HG02610 (cell line): ENCODE measurements around the gene HOXA9.

Source experiments
- ATAC-seq: cut with Tn5 transposase; IDR thresholded peaks from one replicate; pipeline ENCODE4 v1.9.1; 2021; ENCODE audit warnings: mild to moderate bottlenecking, moderate library complexity; ENCODE audit not compliant: unreplicated experiment

The HOXA9 gene

DNA sequence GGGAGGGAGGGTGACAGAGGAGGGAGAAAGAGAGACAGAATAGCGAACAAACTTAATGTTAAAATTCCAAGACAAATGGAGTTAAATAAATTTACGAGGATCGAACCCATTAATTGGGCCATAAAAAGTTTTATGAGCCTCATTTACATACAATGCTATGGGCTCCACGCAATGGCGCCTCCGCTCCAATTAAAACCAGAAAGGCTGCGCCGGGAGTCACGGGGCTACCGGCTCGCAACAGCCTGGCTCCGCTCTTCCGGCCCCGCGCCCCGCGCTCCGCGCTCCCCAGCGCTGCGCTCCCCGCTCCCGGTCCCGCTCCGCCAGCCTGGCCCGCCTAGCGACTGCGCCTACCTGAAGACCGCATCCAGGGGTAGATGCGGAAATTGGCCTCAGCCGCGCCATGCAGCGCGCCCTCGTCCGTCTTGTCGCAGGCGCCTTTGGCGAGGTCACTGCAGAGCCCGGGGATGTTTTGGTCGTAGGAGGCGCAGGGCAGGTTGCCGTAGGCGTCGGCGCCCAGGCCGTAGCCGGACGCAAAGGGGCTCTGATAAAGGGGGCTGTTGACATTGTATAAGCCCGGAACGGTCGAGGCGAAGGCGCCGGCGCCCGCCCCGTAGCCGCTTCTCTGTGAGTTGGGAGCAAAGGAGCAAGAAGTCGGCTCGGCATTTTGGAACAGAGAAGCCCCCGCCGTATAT lies 9.4 kb downstream of the HOXA9 start:
- no peak for ATAC-seq

DNA sequence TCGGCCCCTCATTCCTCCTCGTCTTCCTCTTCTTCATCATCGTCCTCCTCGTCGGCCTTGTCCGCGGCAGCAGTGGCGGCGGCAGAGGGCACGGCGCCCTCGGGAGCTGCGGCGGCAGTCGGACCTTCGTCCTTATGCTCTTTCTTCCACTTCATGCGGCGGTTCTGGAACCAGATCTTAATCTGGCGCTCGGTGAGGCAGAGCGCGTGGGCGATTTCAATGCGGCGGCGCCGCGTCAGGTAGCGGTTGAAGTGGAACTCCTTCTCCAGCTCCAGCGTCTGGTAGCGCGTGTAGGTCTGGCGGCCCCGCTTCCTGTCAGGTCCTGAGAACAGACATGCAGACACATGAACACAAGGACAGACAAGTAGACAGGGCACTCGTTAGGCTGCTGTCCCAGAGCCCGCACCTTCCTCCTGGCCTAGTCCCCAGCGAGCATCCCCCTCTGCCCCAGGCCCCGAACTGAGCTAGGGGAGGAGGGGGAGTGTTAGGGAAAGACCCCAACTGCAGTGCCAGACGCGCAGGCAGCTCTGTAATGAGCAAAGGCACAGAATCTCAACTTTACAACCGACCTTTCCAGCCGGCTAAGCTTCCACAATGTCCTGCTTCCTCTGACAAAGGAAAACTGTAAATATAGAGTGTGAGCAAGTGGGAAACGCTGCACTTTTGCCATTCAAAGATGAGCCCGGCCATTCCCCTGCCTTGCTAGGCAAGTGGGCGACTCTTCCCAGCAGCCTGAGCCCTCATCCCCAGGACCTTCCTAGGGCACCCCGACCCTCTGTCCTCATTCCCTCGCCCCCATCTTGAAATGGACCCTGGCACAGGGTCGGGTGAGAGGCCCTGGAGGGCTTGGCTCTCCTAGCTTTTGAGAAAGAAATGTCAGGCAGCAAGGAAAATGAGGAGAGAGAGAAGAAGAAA lies 10.2 kb downstream of the HOXA9 start:
- ATAC-seq: no peak

DNA sequence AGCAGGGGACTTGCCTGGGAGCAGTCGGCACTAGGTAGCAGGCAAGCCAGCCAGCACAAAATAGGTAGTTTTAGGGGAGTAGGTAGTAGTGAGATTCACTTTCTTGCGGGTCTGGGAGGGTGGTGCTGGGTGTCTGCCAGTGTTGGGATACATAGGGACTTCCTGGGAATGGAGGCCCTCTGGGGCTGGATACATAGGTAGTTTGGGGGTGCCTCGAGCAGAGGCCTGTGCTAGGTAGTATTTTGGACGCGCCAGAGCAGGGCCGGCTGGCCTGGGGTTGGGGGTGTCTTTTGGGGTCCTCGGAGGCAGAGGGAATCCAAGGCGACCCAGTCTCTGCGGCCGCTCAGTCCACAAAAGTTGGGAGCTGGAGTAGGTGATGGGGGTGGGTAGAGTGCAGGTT lies 11.0 kb downstream of the HOXA9 start:
- no peak for ATAC-seq

DNA sequence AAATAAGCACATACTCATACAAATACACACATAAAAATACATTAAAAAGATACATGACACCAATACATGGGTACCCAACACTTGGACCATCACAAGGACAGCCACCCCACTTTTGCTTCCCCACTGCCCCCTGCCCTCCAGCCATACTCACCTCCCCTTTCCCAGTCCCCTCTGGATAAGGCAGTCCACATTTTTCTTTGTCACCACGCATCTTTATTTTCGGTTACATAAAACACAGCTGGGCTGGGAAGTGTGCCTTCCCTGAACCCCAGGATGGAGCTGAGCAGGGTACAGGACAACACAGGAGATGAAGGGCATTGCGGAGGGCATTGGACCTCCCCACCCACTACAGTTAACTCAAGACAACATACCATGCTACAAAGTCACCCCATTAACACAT lies 11.8 kb downstream of the HOXA9 start:
- no peak for ATAC-seq

DNA sequence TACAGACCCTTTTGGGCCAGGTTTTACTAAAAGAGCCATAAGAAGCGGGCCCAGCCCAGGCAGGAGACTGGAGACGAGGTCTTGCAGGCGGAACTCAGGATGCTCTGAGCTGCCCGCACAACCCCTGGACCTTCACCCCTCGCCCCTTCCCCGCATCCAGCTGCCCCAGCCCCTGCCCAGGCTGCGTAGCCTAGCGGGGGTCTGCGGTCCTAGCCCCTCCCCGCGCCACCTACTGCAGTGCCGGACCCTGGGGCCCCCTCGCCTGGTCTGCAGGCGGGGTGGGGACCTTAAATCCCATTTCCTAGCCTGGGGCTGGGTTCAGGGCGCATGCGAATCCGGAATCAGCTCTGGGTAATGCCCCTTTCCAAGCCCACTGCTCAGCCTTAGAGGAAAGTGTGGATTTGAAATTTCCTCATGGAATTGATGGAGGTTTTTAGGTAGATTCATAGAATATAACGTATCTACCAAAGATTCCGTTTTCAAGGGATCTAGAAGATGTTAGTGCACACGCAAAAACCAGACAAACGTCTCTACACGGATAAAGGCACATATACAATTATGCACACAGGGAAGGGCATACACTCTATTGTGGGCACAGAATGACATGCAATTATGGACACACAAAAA lies 12.4 kb downstream of the HOXA9 start:
- no peak for ATAC-seq

DNA sequence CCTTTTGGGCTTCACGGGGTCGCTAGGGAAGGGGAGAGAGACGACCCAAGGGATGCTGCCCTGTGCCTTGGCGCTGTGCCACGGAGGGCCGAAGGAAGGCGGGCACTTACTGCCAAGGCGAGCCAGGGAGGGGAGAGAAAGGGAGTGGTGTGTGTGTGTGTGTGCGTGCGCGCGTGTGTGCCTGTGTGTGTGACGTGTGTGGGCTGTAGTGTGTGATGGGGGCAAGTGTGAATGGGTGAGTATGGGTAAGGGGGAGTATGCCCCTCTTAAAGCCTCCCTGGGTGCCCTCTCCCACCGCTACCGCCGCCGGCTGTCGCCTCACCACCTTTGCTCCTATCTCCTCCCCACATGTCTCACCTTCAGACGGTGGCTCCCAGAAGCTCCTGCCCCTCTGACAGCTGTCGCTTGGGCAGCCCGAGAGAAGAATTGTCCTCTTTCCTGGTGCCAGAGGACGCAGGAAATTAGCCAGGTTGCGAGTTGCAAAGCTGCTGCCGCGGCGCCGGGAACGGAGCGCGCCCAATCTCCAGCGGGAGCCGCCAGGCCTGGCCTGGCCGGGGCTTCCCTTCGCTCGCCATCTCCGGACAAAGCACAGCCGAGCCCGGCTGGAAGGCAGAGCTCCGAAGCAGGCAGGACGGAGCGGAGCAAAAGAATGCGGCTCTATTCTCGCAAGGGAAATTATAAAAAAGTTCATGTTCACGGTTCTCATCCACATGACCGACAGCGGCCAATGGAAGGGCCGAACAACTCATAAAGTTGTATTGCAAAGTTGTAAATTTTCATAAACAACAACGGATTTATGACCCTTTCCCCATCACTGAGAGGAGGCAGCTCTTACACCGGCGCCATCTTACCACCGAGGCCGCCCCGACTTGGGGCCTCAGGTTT lies 13.2 kb downstream of the HOXA9 start, which contains the start of gene HOXA3:
TSS of gene HOXA3 (minus strand) at position 653 of the 885 bp plus-strand sequence. CDS start 41,943 bp downstream, outside the sequence.
- ATAC-seq: no peak

DNA sequence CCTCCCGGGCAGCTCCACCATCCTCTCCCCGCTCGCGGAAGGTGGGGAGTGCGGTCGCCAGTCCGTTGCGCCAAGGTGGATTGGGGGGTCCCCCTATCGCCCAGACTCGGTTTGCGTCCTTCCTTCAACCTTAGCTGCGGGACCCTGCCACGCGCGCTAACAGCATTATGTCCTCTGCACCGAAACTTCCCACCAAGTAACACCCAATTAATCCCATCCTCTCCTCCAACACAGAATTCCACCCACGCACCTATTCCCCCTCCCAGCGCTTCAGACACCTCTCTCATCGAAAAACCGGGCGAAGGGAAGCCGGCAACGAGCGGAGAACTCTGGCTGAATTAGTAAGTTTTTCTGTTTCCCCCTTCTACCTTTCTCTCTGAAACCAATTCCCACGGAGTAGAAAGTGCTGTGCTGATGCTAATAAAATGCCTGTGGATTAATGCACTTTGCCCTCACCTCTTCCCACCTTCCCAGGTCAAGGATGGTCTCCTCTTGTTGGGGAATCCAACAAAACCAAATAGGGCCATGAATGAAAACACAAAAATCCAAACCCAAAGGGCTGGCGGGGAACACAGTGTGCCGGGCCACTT lies 13.9 kb downstream of the HOXA9 start:
- no peak for ATAC-seq

DNA sequence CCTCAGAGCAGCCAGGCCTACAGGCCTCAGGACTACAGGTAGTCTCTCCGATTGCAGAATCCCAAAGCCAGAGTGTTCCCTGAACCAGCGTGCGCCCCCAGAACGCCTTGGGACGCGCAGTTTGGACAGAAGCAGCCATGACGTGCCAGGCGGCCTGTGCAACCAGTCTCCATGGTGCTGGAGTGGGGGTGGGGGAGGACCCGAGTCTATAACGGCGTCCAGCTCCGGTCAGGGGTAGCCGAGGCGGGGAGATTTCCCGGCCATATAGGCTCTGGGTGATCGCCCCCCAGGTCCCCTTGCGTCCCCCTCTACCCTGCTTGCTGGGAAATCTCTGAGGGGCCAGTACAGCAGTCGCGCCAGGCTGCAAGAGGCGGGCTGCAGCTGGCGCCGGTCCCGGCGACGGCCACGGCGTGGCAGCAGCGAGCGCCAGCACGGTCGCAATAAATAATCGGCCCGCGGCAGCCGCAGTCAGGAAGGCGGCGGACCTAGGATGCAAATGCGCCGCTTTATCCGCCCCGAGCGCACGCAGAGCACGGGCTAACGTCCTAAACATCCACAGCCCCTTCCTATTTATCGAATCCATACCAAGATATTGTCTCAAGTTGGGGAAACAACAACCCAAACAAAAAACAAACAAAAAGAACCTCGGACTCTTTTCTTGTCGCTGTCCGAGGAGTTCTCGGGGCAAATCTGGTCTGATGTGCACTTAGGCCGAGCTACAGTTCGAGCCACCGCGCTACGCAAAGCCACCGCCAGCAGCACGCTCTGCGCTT lies 14.6 kb downstream of the HOXA9 start:
- peak; percentile 76 for ATAC-seq

DNA sequence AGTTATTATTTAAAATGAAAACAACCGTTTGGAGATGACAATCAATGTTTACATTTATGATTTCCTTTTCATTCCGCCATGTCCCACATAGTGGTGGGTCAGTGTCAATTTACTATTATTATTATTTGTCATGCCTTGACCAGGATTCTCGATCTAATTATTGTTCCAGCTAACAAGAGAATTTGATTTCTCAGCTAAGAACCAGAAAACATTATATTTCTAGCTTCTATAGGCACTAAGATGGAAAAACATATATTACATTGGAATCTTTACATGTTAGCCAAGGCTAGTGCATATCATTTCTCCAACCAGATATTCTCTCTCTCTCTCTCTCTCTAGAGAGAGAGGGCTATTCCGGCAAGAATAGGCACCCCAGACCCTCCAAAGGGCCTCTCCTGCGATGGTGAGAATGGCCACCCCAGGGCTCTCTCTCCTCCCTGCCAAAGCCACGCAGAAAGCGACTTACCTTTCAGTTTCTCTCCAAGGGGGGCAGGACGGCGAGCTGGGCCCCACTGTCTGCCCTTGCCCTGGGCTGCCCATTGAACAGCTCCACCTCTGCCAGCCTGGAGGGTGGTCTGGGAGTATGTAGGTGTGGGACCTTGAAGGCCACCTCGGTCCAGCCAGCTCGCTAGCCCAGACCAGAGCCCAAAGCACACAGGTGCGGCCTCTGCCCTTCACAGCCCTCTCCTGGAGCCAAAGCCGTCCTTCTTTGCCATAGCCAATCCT lies 15.3 kb downstream of the HOXA9 start:
- no peak for ATAC-seq

DNA sequence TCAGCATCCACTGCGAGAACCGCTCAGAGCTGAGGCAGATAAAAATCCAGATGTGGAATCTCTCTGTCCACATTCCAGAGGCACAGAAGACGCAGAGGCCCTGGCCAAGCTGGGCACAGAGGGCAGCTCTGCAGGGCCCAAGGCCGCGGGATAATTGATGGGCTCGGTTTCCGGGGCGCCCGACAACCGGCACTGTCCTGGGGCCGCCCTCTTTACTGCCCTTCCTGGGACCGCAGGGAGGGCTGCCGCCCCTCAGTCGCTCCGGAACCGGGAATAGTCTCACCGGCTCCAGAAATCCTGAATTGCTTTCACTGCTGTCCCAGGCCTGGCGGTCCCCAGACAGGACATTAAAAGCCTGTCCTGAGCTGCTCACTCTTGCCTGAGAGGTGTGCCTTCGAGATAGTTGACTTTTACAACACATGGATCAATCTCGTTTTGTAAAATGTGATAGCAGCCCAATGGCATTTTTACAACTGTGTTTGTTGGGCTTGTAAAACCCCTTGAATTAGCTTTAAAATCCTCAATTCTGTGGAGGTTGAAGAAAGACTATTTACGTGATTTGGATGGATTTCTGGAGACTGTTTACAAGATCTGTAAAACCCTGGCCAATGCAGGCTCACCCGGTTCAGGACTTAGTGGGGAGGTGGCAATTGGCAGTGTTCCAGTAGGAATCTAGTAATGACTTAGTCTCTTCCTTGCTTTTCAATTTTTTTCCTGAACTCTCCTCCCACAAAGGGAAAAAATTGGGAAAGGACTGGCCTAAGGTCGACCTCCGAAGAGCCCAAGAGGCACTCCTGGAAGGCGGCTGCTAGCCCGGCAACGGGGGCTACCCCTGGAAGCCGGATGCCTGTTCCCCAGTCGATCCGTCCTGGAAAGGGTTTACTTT lies 16.3 kb downstream of the HOXA9 start:
- no peak for ATAC-seq

DNA sequence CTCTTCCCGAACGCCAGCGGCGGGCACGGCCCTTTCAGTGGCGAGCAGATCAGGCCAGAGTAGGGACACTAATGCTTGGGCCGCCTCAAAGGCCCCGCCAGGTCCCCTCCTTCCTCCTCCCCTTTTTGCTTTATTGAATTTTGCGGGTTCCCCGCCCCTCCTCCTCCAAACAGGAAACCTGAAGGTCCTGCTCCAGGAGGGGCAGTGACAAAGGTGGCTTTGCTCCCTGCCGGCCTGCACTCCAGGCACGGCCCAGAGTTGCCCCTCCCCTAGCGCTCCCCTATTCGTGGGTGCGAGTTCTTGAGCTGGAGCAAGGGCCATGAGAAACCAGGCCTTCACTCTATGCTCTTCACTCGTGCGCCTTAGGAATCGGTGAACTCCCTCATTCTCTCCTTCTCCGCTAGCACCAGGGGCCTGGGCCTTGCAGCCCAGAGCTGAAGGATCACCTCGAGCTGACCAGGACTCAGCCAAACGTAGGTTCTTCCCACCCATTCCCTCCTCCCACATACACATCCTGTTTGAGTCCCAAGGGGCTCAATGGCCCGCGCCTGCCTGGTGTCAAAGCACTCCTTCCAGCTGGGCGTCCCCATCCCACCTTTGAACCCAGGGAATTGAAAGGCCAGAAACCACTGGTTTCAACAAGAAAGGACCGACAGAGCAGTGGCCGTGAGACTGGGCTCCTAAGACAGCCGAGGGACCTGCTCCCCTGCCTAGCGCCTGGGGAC lies 17.1 kb downstream of the HOXA9 start:
- ATAC-seq: no peak

DNA sequence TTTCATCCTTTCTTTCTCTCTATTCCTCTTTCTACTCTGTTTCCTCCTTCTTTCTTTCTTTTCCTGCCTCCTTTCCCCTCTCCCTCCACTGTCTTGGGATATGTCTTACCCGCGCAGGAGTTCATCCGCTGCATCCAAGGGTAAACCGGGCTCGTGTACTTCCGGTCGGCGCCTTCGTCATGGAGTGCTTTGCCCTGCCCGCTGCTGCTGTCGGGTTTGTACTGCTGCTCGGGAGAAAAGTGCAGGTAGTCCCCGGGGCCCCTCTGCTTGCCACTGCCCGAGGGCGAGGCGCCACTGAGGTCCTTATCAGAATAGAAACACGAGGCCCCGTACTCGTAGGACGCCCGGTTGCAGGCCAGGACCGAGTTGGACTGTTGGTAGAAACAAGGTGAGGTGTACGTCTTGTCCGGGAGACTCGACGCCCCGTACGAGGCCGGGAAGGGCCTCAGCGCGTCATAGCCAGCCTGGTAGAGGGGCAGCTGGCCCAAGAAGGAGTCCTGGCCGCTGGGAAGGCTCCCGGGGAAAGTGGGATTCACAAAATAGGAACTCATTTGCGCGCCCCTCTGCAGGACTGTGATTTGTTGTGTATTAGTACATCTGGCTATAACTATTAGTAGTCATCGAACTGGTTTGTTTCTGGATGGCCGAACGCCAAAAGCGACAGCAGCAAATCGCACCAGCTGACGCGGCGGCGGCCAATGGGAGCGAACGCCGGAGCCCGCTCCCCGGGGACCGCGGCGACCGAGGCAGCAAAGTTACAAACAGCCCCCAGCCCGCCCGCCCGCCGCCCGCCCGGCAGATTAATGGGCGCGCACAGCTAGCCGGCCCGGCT lies 17.9 kb downstream of the HOXA9 start, which contains the start of gene HOXA6:
TSS of gene HOXA6 (minus strand) at position 576 of the 832 bp plus-strand sequence. CDS start at position 551, 25 bp downstream.
- no peak for ATAC-seq

DNA sequence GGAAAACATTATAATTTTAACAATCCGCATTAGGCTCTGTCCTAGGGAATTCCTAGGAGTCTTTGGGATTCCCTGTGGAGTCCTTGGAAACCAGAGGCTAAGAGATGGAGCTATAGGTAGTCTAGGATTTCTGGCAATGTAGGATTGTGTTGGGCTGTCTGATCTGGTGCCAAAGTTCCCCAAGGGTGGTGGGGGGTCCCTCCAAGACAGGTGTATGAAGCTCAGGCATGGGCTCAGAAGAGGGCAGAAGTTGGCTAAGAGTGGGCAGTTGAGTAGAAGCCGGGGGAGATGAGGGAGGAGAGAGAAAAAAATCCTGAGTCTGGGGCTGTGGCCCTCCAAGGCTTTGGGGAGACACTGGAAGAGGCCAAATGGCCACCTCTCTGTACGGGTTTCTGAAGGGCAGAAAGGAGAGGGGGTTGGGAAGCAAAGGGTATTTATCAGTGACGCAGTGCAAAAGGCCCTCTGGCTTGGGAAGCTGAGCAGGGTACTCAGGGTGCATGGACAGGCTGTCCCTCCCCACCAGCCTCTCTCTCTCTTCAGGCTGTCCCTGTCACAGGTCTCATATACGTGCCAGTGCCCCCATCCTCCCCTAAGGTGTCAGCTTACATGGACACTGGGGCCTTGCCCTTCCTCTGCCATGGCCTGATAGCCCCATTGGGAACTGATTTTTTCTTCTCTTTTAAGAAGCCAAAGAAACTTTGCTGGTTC lies 18.7 kb downstream of the HOXA9 start:
- no peak for ATAC-seq

DNA sequence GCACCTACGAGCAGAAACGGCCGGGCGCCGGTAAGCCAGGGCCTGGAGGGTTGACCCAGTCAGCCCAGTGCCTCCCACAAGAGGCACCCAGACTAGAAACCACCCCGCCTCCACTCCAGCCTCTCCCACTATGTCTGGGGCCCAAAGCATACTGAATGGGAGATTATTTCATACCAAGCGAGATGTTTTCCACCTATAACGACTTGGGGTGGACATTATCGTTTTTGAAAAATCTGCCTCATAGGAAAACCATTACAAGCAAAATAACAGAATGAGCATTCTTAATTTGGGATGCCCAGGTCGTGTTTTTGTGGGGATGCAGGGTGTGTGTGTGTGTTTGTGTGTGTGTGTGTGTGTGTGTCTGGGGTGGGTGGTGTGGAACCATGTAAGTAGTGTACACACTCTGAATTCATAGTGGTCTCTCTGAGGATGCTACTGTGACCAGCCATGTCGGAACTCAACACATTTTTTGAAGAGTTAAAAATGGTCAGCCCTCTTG lies 19.4 kb downstream of the HOXA9 start:
- ATAC-seq: no peak

DNA sequence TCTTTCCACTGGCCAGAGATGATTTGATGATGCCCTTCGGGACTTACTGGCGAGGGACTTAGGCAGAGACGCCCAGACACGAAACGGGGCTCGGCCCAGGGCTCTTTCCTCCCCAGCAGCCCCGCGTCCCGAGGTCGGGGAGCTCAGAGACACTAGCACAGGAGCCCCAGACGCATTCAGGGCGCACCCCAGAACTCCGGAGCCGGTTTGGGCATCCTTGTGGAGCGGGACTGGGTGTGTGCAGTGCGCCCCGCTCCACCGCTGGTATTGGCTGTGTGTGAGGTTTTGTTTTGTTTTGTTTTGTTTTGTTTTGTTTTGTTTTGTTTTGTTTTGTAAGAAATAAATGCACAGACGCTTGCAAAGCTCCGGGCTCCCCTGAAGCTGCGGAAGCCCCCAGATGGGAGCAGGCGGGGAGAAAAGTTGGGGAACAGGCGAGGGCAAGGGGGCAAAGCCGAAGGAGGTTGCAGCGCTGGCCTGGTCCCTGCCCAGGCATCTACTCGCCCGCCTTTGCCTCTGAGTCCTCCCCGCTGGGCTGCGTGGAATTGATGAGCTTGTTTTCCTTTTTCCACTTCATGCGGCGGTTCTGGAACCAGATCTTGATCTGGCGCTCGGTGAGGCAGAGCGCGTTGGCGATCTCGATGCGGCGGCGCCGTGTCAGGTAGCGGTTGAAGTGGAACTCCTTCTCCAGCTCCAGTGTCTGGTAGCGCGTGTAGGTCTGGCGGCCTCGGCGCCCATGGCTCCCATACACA lies 20.0 kb downstream of the HOXA9 start:
- no peak for ATAC-seq
